ENCODE measurements around the gene RAD51AP1.
"Not testable (repeated sequence)": the region's sequence is repeated elsewhere in the genome, so short reads cannot be mapped to it uniquely, and the experiment has no call there.

RAD51AP1 gene

DNA sequence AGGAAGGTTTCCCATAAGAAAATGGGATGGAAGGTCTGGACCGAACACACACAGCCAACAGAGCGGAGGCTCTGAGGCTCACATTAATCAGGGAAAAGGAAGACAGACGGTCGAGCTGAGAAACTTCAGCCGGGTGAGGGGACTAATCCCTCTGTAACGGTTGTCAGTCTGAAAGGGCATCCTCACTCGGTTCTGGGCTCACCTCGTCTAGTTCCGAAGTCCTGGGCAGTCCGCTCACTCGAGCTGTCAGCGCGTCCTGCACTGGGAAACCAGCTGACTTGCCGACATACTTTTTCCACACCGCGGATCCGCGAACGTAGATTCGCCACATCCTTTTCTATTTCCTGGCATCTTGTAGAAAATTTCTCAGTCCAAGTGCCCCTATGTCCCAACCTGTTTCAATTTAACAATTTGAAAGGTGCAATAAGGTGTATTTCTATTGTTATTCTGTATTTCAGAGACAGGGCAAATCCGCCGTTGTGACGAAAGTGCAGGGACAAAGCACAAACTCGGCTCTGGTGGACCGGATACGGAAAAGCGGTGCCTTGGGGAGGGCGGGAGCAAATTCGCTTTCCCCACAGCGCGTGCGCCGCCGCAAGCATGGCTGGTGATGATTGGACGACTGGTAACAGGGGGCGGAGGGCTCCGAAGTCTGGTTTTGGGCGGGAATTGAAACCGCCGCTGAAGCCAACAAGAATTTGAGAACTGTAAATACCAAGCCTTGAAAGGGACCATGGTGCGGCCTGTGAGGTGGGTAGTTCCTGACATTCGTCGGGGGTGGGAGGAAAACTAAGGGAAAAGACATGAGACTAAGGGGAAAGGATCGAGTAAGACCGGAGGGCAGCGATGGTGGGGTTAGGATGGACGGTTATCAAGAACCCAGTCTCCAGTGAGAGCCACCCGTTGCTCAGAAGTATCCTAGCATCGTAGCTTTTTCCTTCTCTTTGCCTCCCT lies at the start of gene RAD51AP1:
Gene RAD51AP1 (plus strand): TSS at position 684 of the 954 bp plus-strand sequence. CDS start 50 bp downstream, at position 734.
- Mint-ChIP-seq H3K4me3 (peak within 1 kb of the TSS; percentile 92), H3K36me3 (no peaks in the 10 kb centered on the region), H3K9me3 (no peaks in the 10 kb centered on the region), H3K27ac (peak within 1 kb of the TSS; percentile 97), H3K27me3 (no peaks in the 10 kb centered on the region), H3K4me1 (peaks cover 16% of the 10 kb centered on the region)
- peak; percentile 89 to 95 for DNase-seq (ENCODE audit: low spot score in 2 of 2)
- peak; percentile 98 for ATAC-seq (ENCODE audit: low read depth)

GRCh38 chr12:4489556-4489955 lies 49.1 kb upstream of the RAD51AP1 start:
- Mint-ChIP-seq H3K4me3 (no peak overlapping the region), H3K36me3 (peaks cover 22% of the 10 kb centered on the region), H3K27ac (no peak overlapping the region), H3K4me1 (peaks cover 7% of the 10 kb centered on the region), H3K27me3 (no peaks in the 10 kb centered on the region), H3K9me3 (no peaks in the 10 kb centered on the region)
- ATAC-seq (ENCODE audit: low read depth) (no peak), DNase-seq (ENCODE audit: low spot score in 2 of 2) (no peak)

- no peaks in the 10 kb centered on the region for H3K27me3 Mint-ChIP-seq
- no peak overlapping the region for H3K4me3 Mint-ChIP-seq
- DNase-seq (ENCODE audit: low spot score in 2 of 2) (no peak), ATAC-seq (ENCODE audit: low read depth) (no peak)
- H3K27ac Mint-ChIP-seq = no peak overlapping the region
- H3K36me3 Mint-ChIP-seq = peaks cover 22% of the 10 kb centered on the region
- no peaks in the 10 kb centered on the region for H3K4me1 Mint-ChIP-seq
- no peaks in the 10 kb centered on the region for H3K9me3 Mint-ChIP-seq
These were observed 47.7 kb upstream of the RAD51AP1 start for GRCh38 chr12:4490973-4491372.

DNA sequence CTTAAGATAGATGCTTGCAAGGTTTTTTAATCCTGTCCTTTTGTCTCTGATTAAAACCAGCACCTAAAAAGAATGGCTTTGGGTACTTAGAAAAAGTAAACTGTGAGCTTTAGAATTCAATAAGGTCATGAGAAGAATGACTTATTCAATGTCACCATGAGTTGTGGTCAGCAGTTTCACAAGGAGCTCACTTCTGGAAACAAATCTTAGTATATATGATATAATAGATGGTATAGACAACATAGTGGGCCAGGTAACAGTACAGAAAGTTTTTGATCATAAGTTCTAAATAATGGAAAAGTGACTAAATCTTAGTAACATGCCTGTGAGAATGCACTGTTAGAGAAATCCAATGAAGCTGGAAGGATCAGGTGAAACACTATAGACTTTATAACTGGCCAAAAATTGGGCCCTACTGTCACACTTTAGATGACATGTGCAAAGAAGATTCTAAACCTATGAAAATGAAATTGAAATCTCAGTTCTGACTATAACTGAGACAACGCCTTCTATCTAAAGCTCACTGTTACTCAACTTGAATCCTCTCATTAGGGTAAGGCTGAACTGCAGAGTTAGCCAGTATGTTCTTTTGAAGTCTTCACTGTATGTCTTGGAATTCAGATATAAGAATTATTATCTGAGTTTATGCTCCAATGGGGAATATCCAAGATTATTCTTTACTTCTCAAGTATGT lies 42.4 kb upstream of the RAD51AP1 start:
- Mint-ChIP-seq H3K4me3 (no peak overlapping the region), H3K36me3 (peaks cover 31% of the 10 kb centered on the region), H3K9me3 (no peaks in the 10 kb centered on the region), H3K27me3 (no peaks in the 10 kb centered on the region), H3K4me1 (no peaks in the 10 kb centered on the region), H3K27ac (no peak overlapping the region)
- DNase-seq (ENCODE audit: low spot score in 2 of 2) = no peak
- ATAC-seq (ENCODE audit: low read depth) = no peak

- Mint-ChIP-seq H3K36me3 (peaks cover 35% of the 10 kb centered on the region), H3K4me3 (no peak overlapping the region), H3K27me3 (no peaks in the 10 kb centered on the region), H3K27ac (no peak overlapping the region), H3K9me3 (no peaks in the 10 kb centered on the region), H3K4me1 (no peaks in the 10 kb centered on the region)
- ATAC-seq (ENCODE audit: low read depth) (no peak), DNase-seq (ENCODE audit: low spot score in 2 of 2) (no peak)
These were observed 39.5 kb upstream of the RAD51AP1 start for GRCh38 chr12:4499186-4499585.

- Mint-ChIP-seq H3K9me3 (no peaks in the 10 kb centered on the region), H3K27ac (no peak overlapping the region), H3K4me3 (no peak overlapping the region), H3K4me1 (peaks cover 3% of the 10 kb centered on the region), H3K36me3 (peaks cover 25% of the 10 kb centered on the region), H3K27me3 (no peaks in the 10 kb centered on the region)
- ATAC-seq (ENCODE audit: low read depth) (no peak), DNase-seq (ENCODE audit: low spot score in 2 of 2) (no peak)
These were observed 33.2 kb upstream of the RAD51AP1 start for GRCh38 chr12:4505376-4505986.

GRCh38 chr12:4506430-4506829 lies 32.3 kb upstream of the RAD51AP1 start:
- Mint-ChIP-seq H3K27ac (no peak overlapping the region), H3K9me3 (no peaks in the 10 kb centered on the region), H3K4me3 (no peak overlapping the region), H3K36me3 (peaks cover 19% of the 10 kb centered on the region), H3K4me1 (peaks cover 3% of the 10 kb centered on the region), H3K27me3 (no peaks in the 10 kb centered on the region)
- ATAC-seq (ENCODE audit: low read depth) (no peak), DNase-seq (ENCODE audit: low spot score in 2 of 2) (no peak)

- Mint-ChIP-seq H3K9me3 (no peaks in the 10 kb centered on the region), H3K4me1 (peaks cover 3% of the 10 kb centered on the region), H3K27ac (no peak overlapping the region), H3K4me3 (no peak overlapping the region), H3K27me3 (no peaks in the 10 kb centered on the region), H3K36me3 (peaks cover 17% of the 10 kb centered on the region)
- DNase-seq (ENCODE audit: low spot score in 2 of 2) = no peak
- ATAC-seq (ENCODE audit: low read depth) = no peak
These were observed 31.8 kb upstream of the RAD51AP1 start for GRCh38 chr12:4506870-4507269.

DNA sequence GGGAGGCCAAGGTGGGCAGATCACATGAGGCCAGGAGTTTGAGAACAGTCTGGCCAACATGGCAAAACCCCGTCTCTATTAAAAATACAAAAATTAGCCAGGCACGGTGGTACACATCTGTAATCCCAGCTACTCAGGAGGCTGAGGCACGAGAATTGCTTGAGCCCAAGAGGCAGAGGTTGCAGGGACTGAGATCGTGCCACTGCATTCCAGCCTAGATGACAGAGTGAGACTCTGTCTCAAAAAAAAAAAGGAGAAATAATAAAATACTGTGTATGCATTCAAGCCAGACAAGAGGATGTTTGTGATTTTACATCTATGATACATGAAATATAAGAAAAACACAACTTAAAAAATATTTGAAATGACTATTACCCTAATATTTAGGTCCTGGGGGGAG lies 30.2 kb upstream of the RAD51AP1 start:
- H3K9me3 Mint-ChIP-seq; H3K27me3 Mint-ChIP-seq; ATAC-seq (ENCODE audit: low read depth); H3K27ac Mint-ChIP-seq; H3K4me1 Mint-ChIP-seq; H3K4me3 Mint-ChIP-seq; DNase-seq (ENCODE audit: low spot score in 2 of 2): not testable (repeated sequence)
- peaks cover 14% of the 10 kb centered on the region for H3K36me3 Mint-ChIP-seq

- DNase-seq (ENCODE audit: low spot score in 2 of 2); H3K4me1 Mint-ChIP-seq; H3K27ac Mint-ChIP-seq; H3K9me3 Mint-ChIP-seq; H3K27me3 Mint-ChIP-seq; H3K36me3 Mint-ChIP-seq; H3K4me3 Mint-ChIP-seq; ATAC-seq (ENCODE audit: low read depth): not testable (repeated sequence)
These were observed 29.4 kb upstream of the RAD51AP1 start for GRCh38 chr12:4509269-4509668.

DNA sequence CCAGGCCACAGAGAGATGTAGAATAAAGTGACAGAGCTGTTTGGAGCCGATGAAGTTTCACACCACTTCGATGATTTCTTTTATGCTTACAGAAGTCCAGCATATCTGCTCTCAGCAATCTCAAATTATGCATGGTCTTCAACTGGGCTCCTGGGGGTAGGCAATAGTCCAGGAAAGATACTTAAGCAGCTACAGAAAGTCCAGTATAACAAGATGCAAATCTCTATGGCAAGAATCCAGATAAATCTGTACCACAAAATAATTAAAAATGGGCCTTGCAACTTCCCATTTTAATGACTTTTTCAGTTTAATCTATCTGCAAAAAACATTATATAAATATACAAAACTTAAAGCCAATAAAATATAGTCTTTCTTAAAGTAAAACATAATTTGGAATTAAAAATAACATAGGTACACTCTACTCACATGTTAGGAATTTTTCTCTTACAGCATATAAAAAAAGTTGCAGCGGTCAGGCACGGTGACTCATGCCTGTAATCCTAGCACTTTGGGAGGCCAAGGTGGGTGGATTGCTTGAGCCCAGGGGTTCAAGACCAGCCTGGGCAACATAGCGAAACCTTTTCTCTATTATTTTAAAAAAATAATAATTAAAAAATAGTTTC lies 20.5 kb upstream of the RAD51AP1 start:
- Mint-ChIP-seq H3K4me3 (no peak overlapping the region), H3K9me3 (no peaks in the 10 kb centered on the region), H3K27me3 (no peaks in the 10 kb centered on the region), H3K27ac (no peak overlapping the region), H3K4me1 (no peaks in the 10 kb centered on the region), H3K36me3 (peaks cover 37% of the 10 kb centered on the region)
- no peak for ATAC-seq (ENCODE audit: low read depth)
- DNase-seq (ENCODE audit: low spot score in 2 of 2) = no peak

DNA sequence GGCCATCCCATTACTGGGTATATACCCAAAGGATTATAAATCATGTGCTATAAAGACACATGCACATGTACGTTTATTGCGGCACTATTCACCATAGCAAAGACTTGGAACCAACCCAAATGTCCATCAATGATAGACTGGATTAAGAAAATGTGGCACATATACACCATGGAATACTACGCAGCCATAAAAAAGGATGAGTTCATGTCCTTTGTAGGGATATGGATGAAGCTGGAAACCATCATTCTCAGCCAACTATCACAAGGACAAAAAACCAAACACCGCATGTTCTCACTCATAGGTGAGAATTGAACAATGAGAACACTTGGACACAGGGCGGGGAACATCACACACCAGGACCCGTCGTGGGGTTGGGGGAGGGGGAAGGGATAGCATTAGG lies 15.2 kb upstream of the RAD51AP1 start:
- H3K9me3 Mint-ChIP-seq; H3K4me1 Mint-ChIP-seq; H3K27ac Mint-ChIP-seq; DNase-seq (ENCODE audit: low spot score in 2 of 2); ATAC-seq (ENCODE audit: low read depth); H3K27me3 Mint-ChIP-seq; H3K4me3 Mint-ChIP-seq: not testable (repeated sequence)
- H3K36me3 Mint-ChIP-seq = peaks cover 37% of the 10 kb centered on the region

DNA sequence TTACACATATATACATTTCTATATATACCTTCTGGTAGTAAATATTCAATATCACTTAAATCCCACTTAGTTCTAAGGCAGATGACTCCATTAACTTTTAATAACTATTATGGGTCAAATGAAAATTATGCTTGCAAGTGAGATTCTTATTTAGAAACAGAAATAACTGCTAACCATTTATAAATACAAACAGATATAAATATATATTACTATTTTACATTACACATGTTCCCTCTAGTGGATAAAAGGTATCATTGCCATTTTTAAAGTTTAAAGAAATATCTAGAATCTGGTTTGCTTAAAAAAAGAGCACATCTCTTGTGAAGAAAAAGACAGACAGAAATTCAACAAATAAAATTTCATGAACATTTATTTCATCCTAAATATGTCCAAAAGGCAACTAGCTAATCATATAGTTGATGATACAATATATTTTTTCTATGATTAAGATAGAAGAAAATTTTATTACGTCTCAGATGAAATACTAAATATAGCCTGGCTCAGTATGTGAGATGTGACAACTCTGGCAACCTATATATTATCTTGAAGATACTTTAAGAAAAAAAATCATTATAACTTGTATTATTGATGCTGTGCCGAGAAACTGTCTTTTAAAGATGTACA lies 11.7 kb upstream of the RAD51AP1 start:
- H3K36me3 Mint-ChIP-seq = peaks cover 24% of the 10 kb centered on the region
- H3K4me1 Mint-ChIP-seq = no peaks in the 10 kb centered on the region
- no peak overlapping the region for H3K27ac Mint-ChIP-seq
- H3K4me3 Mint-ChIP-seq = no peak overlapping the region
- ATAC-seq (ENCODE audit: low read depth) = no peak
- DNase-seq (ENCODE audit: low spot score in 2 of 2) = no peak
- H3K27me3 Mint-ChIP-seq = no peaks in the 10 kb centered on the region
- H3K9me3 Mint-ChIP-seq = no peaks in the 10 kb centered on the region
